Upper lobe of left lung (tissue), 6 donors: ENCODE results near the gene SIN3A. TPM values are rescaled to one million over a fixed set of nuclear protein-coding genes. Genes with fewer than 3 reads are reported as not detected.
"Not testable (repeated sequence)": the region's sequence is repeated elsewhere in the genome, so short reads cannot be mapped to it uniquely, and the experiment has no call there.

Experiments used
- ATAC-seq, 2 donors: fragments of 200-7000 bp; cut with Tn5 transposase; one replicate each; pipeline ENCODE4 v1.9.1; 2022; ENCODE audit warnings: mild to moderate bottlenecking in 2 of 2, moderate library complexity in 2 of 2; ENCODE audit not compliant: low FRiP score in 2 of 2
- DNase-seq, 2 donors: peaks; one replicate each; pipeline ENCODE4 v3.0.0-alpha.2; 2019 to 2020
- H3K27ac ChIP-seq, 4 donors: fragments of 200-600 bp; sonication (generic); one replicate each; pipeline ENCODE4 v1.5.1; 2016 to 2019
- H3K27me3 ChIP-seq, 4 donors: fragments of 200-600 bp; sonication (generic); one replicate each; pipeline ENCODE4 v1.5.1; 2017 to 2019
- H3K36me3 ChIP-seq, 4 donors: fragments of 200-600 bp; sonication (generic); one replicate each; pipeline ENCODE4 v1.5.1; 2016 to 2019
- H3K4me1 ChIP-seq, 4 donors: fragments of 200-600 bp; sonication (generic); one replicate each; pipeline ENCODE4 v1.5.1; 2018 to 2019
- H3K4me3 ChIP-seq, 4 donors: fragments of 200-600 bp; sonication (generic); one replicate each; pipeline ENCODE4 v1.5.1; 2017 to 2019; ENCODE audit warnings: mild to moderate bottlenecking in 2 of 4, moderate library complexity in 1 of 4
- H3K9me3 ChIP-seq, 4 donors: fragments of 200-600 bp; sonication (generic); one replicate each; pipeline ENCODE4 v1.5.1; 2018 to 2019
- CTCF ChIP-seq, 6 experiments: fragments of 450-650 bp in 4 of 6; fragments of 200-600 bp in 2 of 6; sonication (generic) in 2 of 6; IDR thresholded peaks; one replicate each; pipeline ENCODE4 v1.5.1; 2016 to 2019; ENCODE audit warnings: antibody characterized with exemption in 6 of 6
- EP300 ChIP-seq, 4 donors: sonication (generic); formaldehyde crosslinking; IDR thresholded peaks; one replicate each; pipeline ENCODE4 v1.5.1; 2017; ENCODE audit warnings: antibody characterized with exemption in 4 of 4, control low read depth in 2 of 4
- POLR2A ChIP-seq, 4 donors: fragments of 450-650 bp; IDR thresholded peaks; one replicate each; pipeline ENCODE4 v1.5.1; 2016 to 2017; ENCODE audit warnings: antibody characterized with exemption in 4 of 4, mild to moderate bottlenecking in 2 of 4
- POLR2AphosphoS5 ChIP-seq, 2 donors: sonication (generic); formaldehyde crosslinking; IDR thresholded peaks; one replicate each; pipeline ENCODE4 v1.5.1; 2017; ENCODE audit warnings: antibody characterized with exemption in 2 of 2
- WGBS, 2 donors: methylation state at CpG; one replicate each; pipeline ENCODE4 v1.1.5; 2017 to 2018; 5-methylcytosine and 5-hydroxymethylcytosine counted together
- total RNA-seq, 6 donors: library from RNA; depleted of rRNA in 4 of 6; stranded (reverse); fragments of >200 nt in 4 of 6; gene quantifications; one replicate each; pipeline versions ENCODE4 v1.1.0 to v1.2.1, GENCODE V29; 2016 to 2021
- donor health status: DM: no; HTN: no; CAD: no; lungs with moderate emphysema.
- donor health status: DM: no; HTN: yes; CAD: no; lungs with severe emphysema.

SIN3A gene
- total RNA-seq: 100 to 1,000 TPM in 1 of 6 donors, 10 to 100 TPM in 5; 28.0 to 105 (median 56.6) TPM

DNA sequence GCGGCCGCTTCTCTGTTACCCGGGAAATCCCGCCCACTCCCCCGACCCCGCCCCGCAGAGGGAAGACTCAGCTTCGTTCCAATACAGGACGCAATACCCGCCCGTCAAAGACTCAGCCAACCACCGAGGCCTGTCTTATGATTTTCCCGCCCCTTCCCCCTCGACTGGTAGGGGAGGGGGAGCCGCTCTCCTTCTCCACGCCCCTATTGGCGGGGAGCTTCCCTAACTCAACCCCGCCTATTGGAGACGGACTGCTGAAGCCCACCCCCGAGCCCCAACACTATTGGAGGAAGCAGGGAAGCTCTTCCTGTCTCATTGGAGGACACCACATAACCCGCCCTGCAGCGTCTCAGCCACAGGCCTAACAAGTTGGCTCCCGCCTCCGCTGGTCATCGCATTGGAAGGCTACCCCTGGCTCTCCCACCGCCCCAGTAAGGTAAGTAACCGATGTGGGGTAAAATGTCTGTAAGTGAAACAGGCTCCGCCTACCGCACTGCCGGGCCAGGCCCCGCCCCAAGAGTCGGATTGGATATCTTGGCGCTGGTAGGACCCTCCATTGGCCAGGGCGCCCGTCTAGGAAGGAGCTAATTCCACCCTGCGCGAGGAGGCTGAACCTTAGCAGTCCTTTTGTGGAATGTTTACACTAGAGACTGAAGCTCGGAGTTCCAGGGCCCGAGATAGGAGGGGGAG lies at the start of gene SIN3A:
SIN3A (minus strand) TSS at position 17 of the 690 bp plus-strand sequence. CDS start 21,315 bp downstream, outside the sequence.
- no peaks in the 10 kb centered on the region for H3K27me3 ChIP-seq
- ATAC-seq (peak; percentile 74 to 90), DNase-seq (peak; percentile 99 to 100)
- no peaks in the 10 kb centered on the region for H3K36me3 ChIP-seq
- H3K4me1 ChIP-seq: peaks cover 27 to 54% (median 38%) of the 10 kb centered on the region in 4 donors
- no peaks in the 10 kb centered on the region for H3K9me3 ChIP-seq
- 0 to 2% methylated on average over 10 to 19 of the region's 39 CpGs for WGBS, 2 donors
- H3K27ac ChIP-seq: peak within 1 kb of the TSS; percentile 98 to 99 (median 99)
- peak; percentile 3 to 66 for TF ChIP-seq POLR2AphosphoS5 (IDR thresholded peaks at IDR 0.05)
- peak in 2 of 4 donors; percentile 14 to 67 for TF ChIP-seq POLR2A (IDR thresholded peaks at IDR 0.05)
- TF ChIP-seq EP300 (IDR thresholded peaks at IDR 0.05): peak in 1 of 4 donors; percentile 20
- peak in 1 of 6 experiments; percentile 6 for TF ChIP-seq CTCF (IDR thresholded peaks at IDR 0.05)
- peak within 1 kb of the TSS; percentile 73 to 96 (median 88) for H3K4me3 ChIP-seq

DNA sequence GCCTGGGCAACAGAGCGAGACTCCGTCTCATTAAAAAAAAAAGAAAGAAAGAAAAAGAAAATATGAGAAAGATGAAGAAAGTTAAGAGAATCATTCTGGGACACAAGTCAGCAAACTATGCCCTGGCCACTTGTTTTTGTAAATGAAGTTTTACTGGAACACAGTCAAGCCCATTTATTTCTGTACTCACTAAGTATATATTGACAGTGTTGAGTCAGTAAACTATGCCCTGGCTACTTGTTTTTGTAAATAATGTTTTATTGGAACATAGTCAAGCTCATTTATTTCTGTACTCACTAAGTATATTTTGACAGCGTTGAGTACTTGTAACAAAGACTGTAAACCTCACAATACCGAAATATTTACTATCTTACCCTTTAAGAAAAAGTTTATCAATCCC lies 42.2 kb upstream of the SIN3A start:
- no peaks in the 10 kb centered on the region for H3K9me3 ChIP-seq
- TF ChIP-seq EP300 (IDR thresholded peaks at IDR 0.05) (no peak), POLR2AphosphoS5 (IDR thresholded peaks at IDR 0.05) (no peak), POLR2A (IDR thresholded peaks at IDR 0.05) (no peak), CTCF (IDR thresholded peaks at IDR 0.05) (no peak)
- ATAC-seq (no peak), DNase-seq (no peak)
- H3K27ac ChIP-seq: no peak overlapping the region
- H3K4me3 ChIP-seq: no peak overlapping the region
- whole genome bisulfite sequencing, 2 donors: 90 to 91% methylated on average over 4 of the region's 4 CpGs
- H3K36me3 ChIP-seq: peaks cover 0 to 44% (median 17%) of the 10 kb centered on the region in 4 donors
- no peaks in the 10 kb centered on the region for H3K27me3 ChIP-seq
- no peaks in the 10 kb centered on the region for H3K4me1 ChIP-seq

GRCh38 chr15:75483961-75484360 lies 32.5 kb upstream of the SIN3A start:
- H3K4me3 ChIP-seq: no peak overlapping the region
- peaks cover 10 to 31% (median 15%) of the 10 kb centered on the region in 4 donors for H3K36me3 ChIP-seq
- no peaks in the 10 kb centered on the region for H3K9me3 ChIP-seq
- peaks cover 0 to 4% (median 0%) of the 10 kb centered on the region in 4 donors for H3K4me1 ChIP-seq
- no peak for DNase-seq
- no peaks in the 10 kb centered on the region for H3K27me3 ChIP-seq
- TF ChIP-seq POLR2AphosphoS5 (IDR thresholded peaks at IDR 0.05) (no peak), CTCF (IDR thresholded peaks at IDR 0.05) (no peak), POLR2A (IDR thresholded peaks at IDR 0.05) (no peak), EP300 (IDR thresholded peaks at IDR 0.05) (no peak)
- no peak for ATAC-seq
- WGBS, 2 donors: 63 to 67% methylated on average over 1 of the region's 1 CpG
- H3K27ac ChIP-seq: peak overlapping the region in 1 of 4 donors; percentile 20

GRCh38 chr15:75483556-75483955 lies 32.1 kb upstream of the SIN3A start:
- not testable (repeated sequence) for H3K4me1 ChIP-seq, H3K27me3 ChIP-seq, DNase-seq, H3K4me3 ChIP-seq, H3K9me3 ChIP-seq, ATAC-seq
- H3K36me3 ChIP-seq: peaks cover 10 to 32% (median 16%) of the 10 kb centered on the region in 4 donors
- WGBS, 2 donors: 70 to 72% methylated on average over 5 of the region's 5 CpGs
- peak overlapping the region in 1 of 4 donors; percentile 20 for H3K27ac ChIP-seq

- H3K9me3 ChIP-seq: no peaks in the 10 kb centered on the region
- WGBS, 2 donors: 100% methylated on average over 1 of the region's 1 CpG
- H3K36me3 ChIP-seq: peaks cover 8 to 33% (median 18%) of the 10 kb centered on the region in 4 donors
- no peak overlapping the region for H3K4me3 ChIP-seq
- TF ChIP-seq EP300 (IDR thresholded peaks at IDR 0.05) (no peak), CTCF (IDR thresholded peaks at IDR 0.05) (no peak), POLR2AphosphoS5 (IDR thresholded peaks at IDR 0.05) (no peak), POLR2A (IDR thresholded peaks at IDR 0.05) (no peak)
- no peaks in the 10 kb centered on the region for H3K27me3 ChIP-seq
- H3K27ac ChIP-seq: no peak overlapping the region
- ATAC-seq (no peak), DNase-seq (no peak)
- peaks cover 0 to 4% (median 0%) of the 10 kb centered on the region in 4 donors for H3K4me1 ChIP-seq
Measured at GRCh38 chr15:75483106-75483505, 31.6 kb upstream of the SIN3A start.

GRCh38 chr15:75480463-75480862 lies 29.0 kb upstream of the SIN3A start:
- peaks cover 5 to 31% (median 18%) of the 10 kb centered on the region in 4 donors for H3K36me3 ChIP-seq
- peak in 1 of 2 donors; percentile 54 for DNase-seq
- not testable (repeated sequence) for ATAC-seq, H3K4me1 ChIP-seq, H3K27ac ChIP-seq, H3K9me3 ChIP-seq, H3K4me3 ChIP-seq, H3K27me3 ChIP-seq
- 89 to 99% methylated on average over 5 to 23 of the region's 54 CpGs for WGBS, 2 donors
